Liver (tissue), 9 donors: ENCODE results near the gene PREP. TPM values are rescaled to one million over a fixed set of nuclear protein-coding genes. Genes with fewer than 3 reads are reported as not detected.

Source experiments
- DNase-seq: peaks from one replicate; pipeline ENCODE4 v3.0.0-alpha.2; 2017; ENCODE audit warnings: low spot score
- H3K27ac ChIP-seq, 2 donors: one replicate each; pipeline ENCODE4 v1.7.0; 2013; ENCODE audit warnings: inconsistent platforms in 2 of 2, low read length in 2 of 2, control low read depth in 1 of 2, low read depth in 1 of 2, mild to moderate bottlenecking in 1 of 2
- H3K27me3 ChIP-seq, 4 donors: one replicate each; pipeline versions ENCODE4 v1.6.1 to v1.7.0; 2013; ENCODE audit warnings: low read length in 3 of 4, inconsistent platforms in 1 of 4, mild to moderate bottlenecking in 1 of 4, moderate library complexity in 1 of 4; ENCODE audit not compliant: control insufficient read depth in 4 of 4, insufficient read depth in 4 of 4
- H3K36me3 ChIP-seq, 4 donors: one replicate each; pipeline versions ENCODE4 v1.6.1 to v1.7.0; 2013; ENCODE audit warnings: low read length in 3 of 4, mild to moderate bottlenecking in 3 of 4, low read depth in 1 of 4, moderate library complexity in 1 of 4; ENCODE audit not compliant: control insufficient read depth in 4 of 4, insufficient read depth in 3 of 4
- H3K4me1 ChIP-seq, 4 donors: one replicate each; pipeline versions ENCODE4 v1.6.1 to v1.7.0; 2013; ENCODE audit warnings: low read length in 3 of 4, mild to moderate bottlenecking in 3 of 4, moderate library complexity in 1 of 4; ENCODE audit not compliant: control insufficient read depth in 4 of 4, insufficient read depth in 4 of 4
- H3K4me3 ChIP-seq, 3 donors: one replicate each; pipeline versions ENCODE4 v1.6.1 to v1.7.0; 2013; ENCODE audit warnings: low read length in 3 of 3, control low read depth in 1 of 3, low read depth in 1 of 3, mild to moderate bottlenecking in 1 of 3
- H3K9ac ChIP-seq, 2 donors: one replicate each; pipeline ENCODE4 v1.7.0; 2013; ENCODE audit warnings: low read length in 2 of 2, mild to moderate bottlenecking in 2 of 2, moderate library complexity in 2 of 2, control low read depth in 1 of 2, low read depth in 1 of 2
- H3K9me3 ChIP-seq, 4 donors: one replicate each; pipeline versions ENCODE4 v1.6.1 to v1.7.0; 2013; ENCODE audit warnings: low read length in 3 of 4; ENCODE audit not compliant: control insufficient read depth in 4 of 4
- FOXA1 ChIP-seq: IDR thresholded peaks from 2 replicates; pipeline ENCODE4 v1.6.1; 2016; ENCODE audit warnings: antibody characterized with exemption
- GABPA ChIP-seq, 2 donors: IDR thresholded peaks in 1 of 2; conservative IDR thresholded peaks in 1 of 2; 2 replicates each; pipeline ENCODE4 v1.6.1; 2016; ENCODE audit warnings: antibody characterized with exemption in 2 of 2, mild to moderate bottlenecking in 1 of 2, moderate library complexity in 1 of 2
- HNF4A ChIP-seq, 2 donors: conservative IDR thresholded peaks; 2 replicates each; pipeline ENCODE4 v1.6.1; 2016; ENCODE audit warnings: antibody characterized with exemption in 2 of 2, mild to moderate bottlenecking in 2 of 2
- HNF4G ChIP-seq: IDR thresholded peaks from 2 replicates; pipeline ENCODE4 v1.6.1; 2016; ENCODE audit warnings: antibody characterized with exemption
- NR2F2 ChIP-seq: IDR thresholded peaks from 2 replicates; pipeline ENCODE4 v1.6.1; 2016; ENCODE audit warnings: antibody characterized with exemption
- RAD21 ChIP-seq, 2 donors: IDR thresholded peaks; 2 replicates each; pipeline ENCODE4 v1.6.1; 2016; ENCODE audit warnings: antibody characterized with exemption in 2 of 2, mild to moderate bottlenecking in 2 of 2
- TAF1 ChIP-seq: conservative IDR thresholded peaks from 2 replicates; pipeline ENCODE4 v1.6.1; 2016; ENCODE audit warnings: antibody characterized with exemption, mild to moderate bottlenecking
- YY1 ChIP-seq: IDR thresholded peaks from 2 replicates; pipeline ENCODE4 v1.6.1; 2016; ENCODE audit warnings: antibody characterized with exemption, mild to moderate bottlenecking
- WGBS: extraction: QIAGEN DNeasy Blood & Tissue Kit; methylation state at CpG from one replicate; pipeline ENCODE4 v1.1.7; 2013; 5-methylcytosine and 5-hydroxymethylcytosine counted together
- polyA plus RNA-seq, 2 donors: library from polyadenylated mRNA; stranded (reverse) in 1 of 2; unstranded in 1 of 2; fragments of 200-250 nt in 1 of 2; fragments of >200 nt in 1 of 2; fragmentation: Nextera tagmentation in 1 of 2; extraction: Ambion mirVana in 1 of 2; gene quantifications; one replicate each; pipeline versions ENCODE4 v1.2.1 to v1.2.3, GENCODE V29; 2013 to 2015
- total RNA-seq, 2 donors: library from RNA; depleted of rRNA; stranded (reverse); fragments of >200 nt; gene quantifications; one replicate each; pipeline ENCODE4 v1.2.3, GENCODE V29; 2014
- TF ChIP-seq, protein P1 (sequence below): IDR thresholded peaks from 2 replicates; pipeline ENCODE4 v1.6.1; 2016; ENCODE audit warnings: antibody characterized with exemption
- TF ChIP-seq, protein P2 (sequence below): IDR thresholded peaks from 2 replicates; pipeline ENCODE4 v1.6.1; 2016; ENCODE audit warnings: antibody characterized with exemption, mild to moderate bottlenecking
- TF ChIP-seq, protein P3 (sequence below): IDR thresholded peaks from 2 replicates; pipeline ENCODE4 v1.6.1; 2016; ENCODE audit warnings: antibody characterized with exemption
- TF ChIP-seq, protein P4 (sequence below): IDR thresholded peaks from 2 replicates; pipeline ENCODE4 v1.6.1; 2016; ENCODE audit warnings: antibody characterized with exemption
- TF ChIP-seq, protein P5 (sequence below): fragments of 150-350 bp; IDR thresholded peaks from 2 replicates; pipeline ENCODE4 v1.5.1; 2017; ENCODE audit warnings: improper control_type of control experiment, low read depth, low read length; ENCODE audit not compliant: missing input control
- donor health status: healthy.
- donor health status: healthy.
- donor health status: healthy.
- donor health status: healthy.
- donor health status: healthy.

The PREP gene
- total and polyA plus RNA-seq, 4 donors: 7.3 to 17.7 (median 13.0) TPM

DNA sequence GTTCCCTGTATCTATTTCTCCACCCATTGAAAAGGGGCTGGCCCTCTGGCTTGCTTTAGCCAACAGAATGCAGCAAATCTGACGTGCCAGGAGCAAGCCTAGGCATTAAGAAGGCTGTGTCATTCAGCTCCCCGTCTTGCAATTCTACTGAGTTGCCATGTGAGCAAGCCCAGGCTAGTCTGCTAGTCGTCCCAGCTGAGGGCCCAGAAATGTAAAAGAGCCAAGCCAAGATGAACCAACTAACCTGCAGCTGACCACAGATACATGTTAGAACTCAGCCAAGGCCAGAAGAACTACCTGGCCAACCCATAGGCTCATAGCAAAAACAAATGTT lies 30.1 kb downstream of the PREP start (continued):
- TF ChIP-seq, protein P1, sequence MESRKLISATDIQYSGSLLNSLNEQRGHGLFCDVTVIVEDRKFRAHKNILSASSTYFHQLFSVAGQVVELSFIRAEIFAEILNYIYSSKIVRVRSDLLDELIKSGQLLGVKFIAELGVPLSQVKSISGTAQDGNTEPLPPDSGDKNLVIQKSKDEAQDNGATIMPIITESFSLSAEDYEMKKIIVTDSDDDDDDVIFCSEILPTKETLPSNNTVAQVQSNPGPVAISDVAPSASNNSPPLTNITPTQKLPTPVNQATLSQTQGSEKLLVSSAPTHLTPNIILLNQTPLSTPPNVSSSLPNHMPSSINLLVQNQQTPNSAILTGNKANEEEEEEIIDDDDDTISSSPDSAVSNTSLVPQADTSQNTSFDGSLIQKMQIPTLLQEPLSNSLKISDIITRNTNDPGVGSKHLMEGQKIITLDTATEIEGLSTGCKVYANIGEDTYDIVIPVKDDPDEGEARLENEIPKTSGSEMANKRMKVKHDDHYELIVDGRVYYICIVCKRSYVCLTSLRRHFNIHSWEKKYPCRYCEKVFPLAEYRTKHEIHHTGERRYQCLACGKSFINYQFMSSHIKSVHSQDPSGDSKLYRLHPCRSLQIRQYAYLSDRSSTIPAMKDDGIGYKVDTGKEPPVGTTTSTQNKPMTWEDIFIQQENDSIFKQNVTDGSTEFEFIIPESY: no peak
- TF ChIP-seq NR2F2: no peak
- TF ChIP-seq HNF4A (conservative IDR thresholded peaks at IDR 0.05): no peak
- TF ChIP-seq RAD21 (IDR thresholded peaks at IDR 0.05): no peak

DNA sequence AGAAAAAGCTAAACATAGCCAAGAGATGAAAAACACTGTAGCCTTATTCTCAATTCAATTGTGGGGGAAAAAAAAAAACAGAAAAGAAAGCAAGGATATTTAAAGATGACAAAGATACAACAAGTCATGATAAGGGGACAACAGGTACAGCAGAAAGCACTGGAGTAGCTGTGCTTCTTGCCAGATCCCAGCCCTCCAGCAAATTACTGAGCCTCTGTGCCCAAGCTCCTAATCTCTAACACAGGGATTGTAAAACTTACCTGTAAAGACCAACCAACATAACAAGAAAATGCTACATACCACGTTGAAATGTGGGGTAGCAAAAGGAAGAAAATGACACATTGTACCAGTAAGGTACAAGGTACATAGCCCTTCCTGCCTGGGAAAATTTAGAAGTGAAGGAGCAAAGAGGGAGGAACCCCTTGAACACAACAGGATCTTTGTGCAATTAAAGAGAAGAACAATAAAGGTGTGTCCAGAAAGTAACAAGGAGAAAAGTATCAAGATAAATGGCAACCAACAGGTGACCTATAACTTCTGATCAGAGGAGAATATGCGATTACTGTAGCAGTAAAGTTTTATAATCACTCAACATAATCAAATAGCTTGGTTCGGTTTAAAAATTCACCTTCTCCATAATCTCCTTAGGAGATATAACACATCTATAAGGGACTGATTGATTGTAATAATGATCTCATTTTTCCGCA lies 30.6 kb downstream of the PREP start:
- Histone ChIP-seq H3K27ac (no peak overlapping the region), H3K4me1 (no peaks in the 10 kb centered on the region), H3K9me3 (no peaks in the 10 kb centered on the region), H3K4me3 (no peak overlapping the region), H3K9ac (no peak overlapping the region), H3K36me3 (peaks cover 10 to 32% (median 24%) of the 10 kb centered on the region in 4 donors), H3K27me3 (no peaks in the 10 kb centered on the region)
- TF ChIP-seq FOXA1 (no peak), RAD21 (IDR thresholded peaks at IDR 0.05) (no peak), GABPA (IDR thresholded peaks at IDR 0.05 in 1 of 2, conservative IDR thresholded peaks at IDR 0.05 in 1 of 2) (no peak), HNF4G (no peak), TAF1 (no peak), HNF4A (conservative IDR thresholded peaks at IDR 0.05) (no peak), YY1 (no peak)
- TF ChIP-seq, protein P2, sequence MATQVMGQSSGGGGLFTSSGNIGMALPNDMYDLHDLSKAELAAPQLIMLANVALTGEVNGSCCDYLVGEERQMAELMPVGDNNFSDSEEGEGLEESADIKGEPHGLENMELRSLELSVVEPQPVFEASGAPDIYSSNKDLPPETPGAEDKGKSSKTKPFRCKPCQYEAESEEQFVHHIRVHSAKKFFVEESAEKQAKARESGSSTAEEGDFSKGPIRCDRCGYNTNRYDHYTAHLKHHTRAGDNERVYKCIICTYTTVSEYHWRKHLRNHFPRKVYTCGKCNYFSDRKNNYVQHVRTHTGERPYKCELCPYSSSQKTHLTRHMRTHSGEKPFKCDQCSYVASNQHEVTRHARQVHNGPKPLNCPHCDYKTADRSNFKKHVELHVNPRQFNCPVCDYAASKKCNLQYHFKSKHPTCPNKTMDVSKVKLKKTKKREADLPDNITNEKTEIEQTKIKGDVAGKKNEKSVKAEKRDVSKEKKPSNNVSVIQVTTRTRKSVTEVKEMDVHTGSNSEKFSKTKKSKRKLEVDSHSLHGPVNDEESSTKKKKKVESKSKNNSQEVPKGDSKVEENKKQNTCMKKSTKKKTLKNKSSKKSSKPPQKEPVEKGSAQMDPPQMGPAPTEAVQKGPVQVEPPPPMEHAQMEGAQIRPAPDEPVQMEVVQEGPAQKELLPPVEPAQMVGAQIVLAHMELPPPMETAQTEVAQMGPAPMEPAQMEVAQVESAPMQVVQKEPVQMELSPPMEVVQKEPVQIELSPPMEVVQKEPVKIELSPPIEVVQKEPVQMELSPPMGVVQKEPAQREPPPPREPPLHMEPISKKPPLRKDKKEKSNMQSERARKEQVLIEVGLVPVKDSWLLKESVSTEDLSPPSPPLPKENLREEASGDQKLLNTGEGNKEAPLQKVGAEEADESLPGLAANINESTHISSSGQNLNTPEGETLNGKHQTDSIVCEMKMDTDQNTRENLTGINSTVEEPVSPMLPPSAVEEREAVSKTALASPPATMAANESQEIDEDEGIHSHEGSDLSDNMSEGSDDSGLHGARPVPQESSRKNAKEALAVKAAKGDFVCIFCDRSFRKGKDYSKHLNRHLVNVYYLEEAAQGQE: no peak
- TF ChIP-seq, protein P3, sequence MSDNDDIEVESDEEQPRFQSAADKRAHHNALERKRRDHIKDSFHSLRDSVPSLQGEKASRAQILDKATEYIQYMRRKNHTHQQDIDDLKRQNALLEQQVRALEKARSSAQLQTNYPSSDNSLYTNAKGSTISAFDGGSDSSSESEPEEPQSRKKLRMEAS: no peak
- TF ChIP-seq, protein P4, sequence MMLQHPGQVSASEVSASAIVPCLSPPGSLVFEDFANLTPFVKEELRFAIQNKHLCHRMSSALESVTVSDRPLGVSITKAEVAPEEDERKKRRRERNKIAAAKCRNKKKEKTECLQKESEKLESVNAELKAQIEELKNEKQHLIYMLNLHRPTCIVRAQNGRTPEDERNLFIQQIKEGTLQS: no peak
- TF ChIP-seq, protein P1: no peak
- TF ChIP-seq, protein P5, sequence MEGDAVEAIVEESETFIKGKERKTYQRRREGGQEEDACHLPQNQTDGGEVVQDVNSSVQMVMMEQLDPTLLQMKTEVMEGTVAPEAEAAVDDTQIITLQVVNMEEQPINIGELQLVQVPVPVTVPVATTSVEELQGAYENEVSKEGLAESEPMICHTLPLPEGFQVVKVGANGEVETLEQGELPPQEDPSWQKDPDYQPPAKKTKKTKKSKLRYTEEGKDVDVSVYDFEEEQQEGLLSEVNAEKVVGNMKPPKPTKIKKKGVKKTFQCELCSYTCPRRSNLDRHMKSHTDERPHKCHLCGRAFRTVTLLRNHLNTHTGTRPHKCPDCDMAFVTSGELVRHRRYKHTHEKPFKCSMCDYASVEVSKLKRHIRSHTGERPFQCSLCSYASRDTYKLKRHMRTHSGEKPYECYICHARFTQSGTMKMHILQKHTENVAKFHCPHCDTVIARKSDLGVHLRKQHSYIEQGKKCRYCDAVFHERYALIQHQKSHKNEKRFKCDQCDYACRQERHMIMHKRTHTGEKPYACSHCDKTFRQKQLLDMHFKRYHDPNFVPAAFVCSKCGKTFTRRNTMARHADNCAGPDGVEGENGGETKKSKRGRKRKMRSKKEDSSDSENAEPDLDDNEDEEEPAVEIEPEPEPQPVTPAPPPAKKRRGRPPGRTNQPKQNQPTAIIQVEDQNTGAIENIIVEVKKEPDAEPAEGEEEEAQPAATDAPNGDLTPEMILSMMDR: no peak
- WGBS: 86% methylated on average over 4 of the region's 4 CpGs
- DNase-seq: no peak
